HCT116 (cell line): Measurements from ENCODE around the gene CD3D. TPM values are rescaled to one million over a fixed set of nuclear protein-coding genes. Genes with fewer than 3 reads are reported as not detected.

Experiments used
- ATAC-seq: fragments of 200-7000 bp; cut with Tn5 transposase; 2 replicates; pipeline ENCODE4 v1.9.1; 2020; ENCODE audit warnings: mild to moderate bottlenecking, moderate library complexity
- BruUV-seq: library from RNA; stranded (reverse); fragments of 400-500 nt; replicated peaks from 2 replicates; lab custom pipeline; 2021; lab: Mats Ljungman, UMichigan
- CTCF ChIA-PET: fragments of 300-600 bp; sonication (Branson Sonifier 250); formaldehyde crosslinking; loops from one replicate; lab custom pipeline; 2021; ENCODE audit warnings: antibody characterized with exemption; lab: Charles Lee
- POLR2A ChIA-PET: fragments of 300-600, 350-600 bp; sonication (Branson Sonifier 250); formaldehyde crosslinking; loops from one replicate; lab custom pipeline; 2021; ENCODE audit warnings: antibody characterized with exemption; lab: Charles Lee
- RAD21 ChIA-PET, 2 experiments: fragments of 300-600 bp; sonication (Branson Sonifier 250); formaldehyde crosslinking; loops; one replicate each; lab custom pipeline; 2023; ENCODE audit warnings: low total read pairs in 2 of 2; ENCODE audit not compliant: uncharacterized antibody in 2 of 2, unreplicated experiment in 2 of 2, low non-redundant PET in 1 of 2; lab: Charles Lee
- DNase-seq: peaks from one replicate; pipeline ENCODE4 v3.0.0-alpha.2; 2010; ENCODE audit warnings: low read depth, low spot score
- H2AFZ ChIP-seq: fragments of 200-600 bp; shearing (Covaris generic), sonication (generic); 2 replicates; pipeline ENCODE4 v1.6.1; 2017; ENCODE audit warnings: low read depth, mixed run types, mixed read lengths, antibody characterized with exemption, low read length; ENCODE audit not compliant: poor library complexity, severe bottlenecking
- H3K27ac ChIP-seq: 2 replicates; pipeline ENCODE4 v1.5.1; 2012; ENCODE audit warnings: low read depth, low read length
- H3K27me3 ChIP-seq: fragments of 200-600 bp; sonication (generic); 2 replicates; pipeline ENCODE4 v1.6.1; 2016; ENCODE audit warnings: mixed run types, low read length, mixed read lengths; ENCODE audit not compliant: insufficient read depth
- H3K36me3 ChIP-seq, 2 experiments: fragments of 200-500 bp in 1 of 2; fragments of 200-600 bp in 1 of 2; sonication (Bioruptor generic) in 1 of 2; sonication (generic) in 1 of 2; 2 replicates each; pipeline versions ENCODE4 v1.5.1 to v1.6.1; 2014 to 2016; ENCODE audit warnings: low read length in 2 of 2, inconsistent platforms in 1 of 2, mixed read lengths in 1 of 2, mixed run types in 1 of 2; ENCODE audit not compliant: insufficient read depth in 2 of 2, control insufficient read depth in 1 of 2
- H3K4me1 ChIP-seq, 2 experiments: fragments of 200-600 bp in 1 of 2; sonication (generic) in 1 of 2; 2 replicates each; pipeline versions ENCODE4 v1.5.1 to v1.6.1; 2012 to 2017; ENCODE audit warnings: low read length in 2 of 2, inconsistent platforms in 1 of 2, mild to moderate bottlenecking in 1 of 2, mixed read lengths in 1 of 2, mixed run types in 1 of 2, moderate library complexity in 1 of 2; ENCODE audit not compliant: insufficient read depth in 2 of 2, control insufficient read depth in 1 of 2
- H3K4me2 ChIP-seq: fragments of 200-600 bp; sonication (generic); 2 replicates; pipeline ENCODE4 v1.6.1; 2017; ENCODE audit warnings: mixed run types, low read length, mixed read lengths
- H3K4me3 ChIP-seq, 2 experiments: fragments of 200-600 bp in 1 of 2; sonication (generic) in 1 of 2; replicated peaks in 1 of 2; 2 replicates each; pipeline ENCODE4 v1.5.1; 2011 to 2016; ENCODE audit warnings: low read length in 2 of 2, control low read depth in 1 of 2, low read depth in 1 of 2, mild to moderate bottlenecking in 1 of 2, mixed read lengths in 1 of 2, mixed run types in 1 of 2
- H3K79me2 ChIP-seq: fragments of 200-600 bp; sonication (generic); 2 replicates; pipeline ENCODE4 v1.6.1; 2017; ENCODE audit warnings: mild to moderate bottlenecking, mixed run types, low read length, moderate library complexity, mixed read lengths; ENCODE audit not compliant: insufficient read depth
- H3K9ac ChIP-seq: fragments of 200-600 bp; sonication (generic); 2 replicates; pipeline ENCODE4 v1.6.1; 2016; ENCODE audit warnings: low read length, mixed read lengths
- H3K9me2 ChIP-seq: fragments of 200-600 bp; sonication (generic), shearing (Covaris generic); 2 replicates; pipeline ENCODE4 v1.6.1; 2017; ENCODE audit warnings: mixed run types, mild to moderate bottlenecking, moderate library complexity; ENCODE audit not compliant: insufficient read depth
- H3K9me3 ChIP-seq, 2 experiments: fragments of 200-500 bp in 1 of 2; fragments of 200-600 bp in 1 of 2; sonication (Bioruptor generic) in 1 of 2; sonication (generic) in 1 of 2; 2 replicates each; pipeline ENCODE4 v1.6.1; 2014 to 2017; ENCODE audit warnings: low read length in 2 of 2, mixed read lengths in 2 of 2, inconsistent platforms in 1 of 2, low read depth in 1 of 2, mild to moderate bottlenecking in 1 of 2, mixed run types in 1 of 2, moderate library complexity in 1 of 2; ENCODE audit not compliant: control insufficient read depth in 1 of 2, insufficient read depth in 1 of 2
- H4K20me1 ChIP-seq: fragments of 200-600 bp; sonication (generic), shearing (Covaris generic); 2 replicates; pipeline ENCODE4 v1.6.1; 2017; ENCODE audit warnings: mixed run types, mild to moderate bottlenecking, moderate library complexity; ENCODE audit not compliant: insufficient read depth
- CEBPB ChIP-seq: IDR thresholded peaks from 2 replicates; pipeline ENCODE4 v1.6.1; 2012; ENCODE audit warnings: low read depth
- ELF1 ChIP-seq: IDR thresholded peaks from 2 replicates; pipeline ENCODE4 v1.6.1; 2012; ENCODE audit warnings: low read depth, borderline replicate concordance
- FOSL1 ChIP-seq: IDR thresholded peaks from 2 replicates; pipeline ENCODE4 v1.6.1; 2012; ENCODE audit warnings: low read depth
- JUND ChIP-seq: IDR thresholded peaks from 2 replicates; pipeline ENCODE4 v1.6.1; 2012
- POLR2A ChIP-seq: IDR thresholded peaks from 2 replicates; pipeline ENCODE4 v1.7.0; 2011; ENCODE audit warnings: borderline replicate concordance; ENCODE audit not compliant: insufficient read depth, insufficient read length; ENCODE audit errors: extremely low read depth
- POLR2AphosphoS5 ChIP-seq: IDR thresholded peaks from 2 replicates; pipeline ENCODE4 v1.6.1; 2011; ENCODE audit warnings: mild to moderate bottlenecking, low read depth, low read length, moderate library complexity
- RAD21 ChIP-seq: IDR thresholded peaks from 2 replicates; pipeline ENCODE4 v1.6.1; 2012; ENCODE audit warnings: low read depth, mild to moderate bottlenecking
- SIN3A ChIP-seq: IDR thresholded peaks from 2 replicates; pipeline ENCODE4 v1.6.1; 2012; ENCODE audit warnings: low read depth
- SP1 ChIP-seq: IDR thresholded peaks from 2 replicates; pipeline ENCODE4 v1.6.1; 2012; ENCODE audit warnings: low read depth
- TCF7L2 ChIP-seq: IDR thresholded peaks from 2 replicates; pipeline ENCODE4 v1.7.0; 2011; ENCODE audit warnings: borderline replicate concordance, inconsistent platforms; ENCODE audit not compliant: insufficient read depth, insufficient read length; ENCODE audit errors: extremely low read depth
- YY1 ChIP-seq: IDR thresholded peaks from 2 replicates; pipeline ENCODE4 v1.6.1; 2011; ENCODE audit warnings: low read length, low read depth, moderate library complexity, mild to moderate bottlenecking; ENCODE audit not compliant: insufficient replicate concordance; ENCODE audit errors: extremely low read depth
- ZFX ChIP-seq: fragments of 450-650 bp; IDR thresholded peaks from 2 replicates; pipeline ENCODE4 v1.6.1; 2017
- ZNF274 ChIP-seq: fragments of 200-500 bp; sonication (Bioruptor generic); IDR thresholded peaks from 2 replicates; pipeline ENCODE4 v1.6.1; 2014; ENCODE audit warnings: mild to moderate bottlenecking, low read depth, low read length, inconsistent platforms
- intact Hi-C: fragments of 100-400 bp; cut with micrococcal nuclease; formaldehyde crosslinking; loops from 2 replicates; pipeline ENCODE4 v1.10.0; 2022
- total RNA-seq: library from RNA; stranded (reverse); gene quantifications from one replicate; pipeline ENCODE4 v1.2.1, GENCODE V29; 2021; ENCODE audit not compliant: unreplicated experiment
- TF ChIP-seq, protein P1 (sequence below), 3 experiments: fragments of 200-600 bp in 1 of 3; sonication (generic) in 1 of 3; IDR thresholded peaks in 2 of 3; conservative IDR thresholded peaks in 1 of 3; 2 replicates each; pipeline ENCODE4 v1.5.1; 2012 to 2017; ENCODE audit warnings: low read depth in 2 of 3, low read length in 2 of 3, antibody characterized with exemption in 1 of 3, borderline replicate concordance in 1 of 3, control low read depth in 1 of 3, mild to moderate bottlenecking in 1 of 3, mixed read lengths in 1 of 3, mixed run types in 1 of 3, moderate library complexity in 1 of 3; ENCODE audit not compliant: insufficient read depth in 1 of 3
- TF ChIP-seq, protein P2 (sequence below): IDR thresholded peaks from 2 replicates; pipeline ENCODE4 v1.6.1; 2011; ENCODE audit warnings: mild to moderate bottlenecking, low read length, moderate library complexity; ENCODE audit not compliant: insufficient replicate concordance; ENCODE audit errors: extremely low read depth

Gene CD3D
- total RNA-seq, 1 experiment from 2014 or later, result 1.0 TPM

DNA sequence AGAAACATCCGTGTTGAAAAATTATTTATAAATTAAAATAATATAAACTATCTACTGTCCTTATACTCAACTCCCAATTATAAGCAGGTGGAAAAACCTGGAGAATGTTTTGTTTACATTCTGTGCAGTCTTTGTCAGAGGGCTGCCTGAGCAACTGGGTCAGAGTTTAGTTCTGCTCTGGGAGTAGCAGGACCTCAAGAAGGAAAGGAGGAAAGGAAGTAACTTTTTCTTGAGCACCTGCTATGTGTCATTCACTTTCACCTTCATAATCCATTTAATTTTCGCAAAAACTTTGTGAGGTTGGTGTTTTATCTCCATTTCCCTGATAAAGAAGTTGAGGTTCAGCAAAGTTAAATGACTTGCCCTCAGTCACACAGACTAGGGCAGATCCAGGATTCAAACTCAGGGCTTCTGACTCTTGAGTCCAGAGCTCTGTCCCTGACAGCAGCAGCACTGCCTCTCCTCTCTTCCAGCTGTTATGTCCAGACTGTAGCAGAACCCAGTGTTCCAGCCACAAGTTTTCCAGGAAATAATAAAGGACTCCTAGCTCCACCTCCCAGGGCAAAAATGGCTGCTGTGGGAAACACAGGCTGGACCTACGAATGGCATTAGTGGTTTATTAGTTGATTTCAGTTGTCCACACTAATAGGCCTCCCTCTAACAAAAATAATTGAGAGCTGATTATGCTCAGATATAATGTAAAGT lies 31.6 kb downstream of the CD3D start (continued):
- TF ChIP-seq, protein P1, sequence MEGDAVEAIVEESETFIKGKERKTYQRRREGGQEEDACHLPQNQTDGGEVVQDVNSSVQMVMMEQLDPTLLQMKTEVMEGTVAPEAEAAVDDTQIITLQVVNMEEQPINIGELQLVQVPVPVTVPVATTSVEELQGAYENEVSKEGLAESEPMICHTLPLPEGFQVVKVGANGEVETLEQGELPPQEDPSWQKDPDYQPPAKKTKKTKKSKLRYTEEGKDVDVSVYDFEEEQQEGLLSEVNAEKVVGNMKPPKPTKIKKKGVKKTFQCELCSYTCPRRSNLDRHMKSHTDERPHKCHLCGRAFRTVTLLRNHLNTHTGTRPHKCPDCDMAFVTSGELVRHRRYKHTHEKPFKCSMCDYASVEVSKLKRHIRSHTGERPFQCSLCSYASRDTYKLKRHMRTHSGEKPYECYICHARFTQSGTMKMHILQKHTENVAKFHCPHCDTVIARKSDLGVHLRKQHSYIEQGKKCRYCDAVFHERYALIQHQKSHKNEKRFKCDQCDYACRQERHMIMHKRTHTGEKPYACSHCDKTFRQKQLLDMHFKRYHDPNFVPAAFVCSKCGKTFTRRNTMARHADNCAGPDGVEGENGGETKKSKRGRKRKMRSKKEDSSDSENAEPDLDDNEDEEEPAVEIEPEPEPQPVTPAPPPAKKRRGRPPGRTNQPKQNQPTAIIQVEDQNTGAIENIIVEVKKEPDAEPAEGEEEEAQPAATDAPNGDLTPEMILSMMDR (IDR thresholded peaks at IDR 0.05 in 2 of 3, conservative IDR thresholded peaks at IDR 0.05 in 1 of 3; ENCODE audit: borderline replicate concordance in 1 of 3, insufficient read depth in 1 of 3, low read depth in 2 of 3, low read length in 2 of 3), result no peak

DNA sequence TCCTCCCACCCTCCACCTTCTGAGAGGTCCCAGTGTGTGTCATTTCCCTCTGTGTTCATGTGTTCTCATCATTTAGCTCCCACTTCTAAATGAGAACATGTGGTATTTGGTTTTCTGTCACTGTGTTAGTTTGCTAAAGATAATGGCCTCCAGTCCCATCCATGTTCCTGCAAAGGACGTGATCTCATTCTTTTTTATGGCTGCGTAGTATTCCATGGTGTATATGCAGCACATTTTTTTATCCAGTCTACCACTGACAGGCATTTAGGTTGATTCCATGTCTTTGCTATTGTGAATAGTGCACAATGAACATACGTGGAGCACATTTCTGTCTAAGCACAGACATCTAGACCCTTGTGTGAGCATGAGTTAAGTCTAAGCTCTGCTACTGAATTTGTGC lies 32.2 kb downstream of the CD3D start:
- Histone ChIP-seq H3K4me1 (no peaks in the 10 kb centered on the region), H3K9me3 (no peaks in the 10 kb centered on the region), H3K9ac (no peak overlapping the region), H2AFZ (no peak overlapping the region), H3K36me3 (no peaks in the 10 kb centered on the region), H4K20me1 (no peaks in the 10 kb centered on the region), H3K4me3 (no peak overlapping the region), H3K9me2 (no peaks in the 10 kb centered on the region), H3K27ac (no peak overlapping the region), H3K79me2 (no peaks in the 10 kb centered on the region), H3K4me2 (no peak overlapping the region), H3K27me3 (no peaks in the 10 kb centered on the region)
- intact Hi-C loops, result no loop called here
- no peak for ATAC-seq
- no peak for DNase-seq
- ChIA-PET CTCF (no interaction called here), RAD21 (no interaction called here), POLR2A (no interaction called here)
- no peak for TF ChIP-seq JUND
- TF ChIP-seq POLR2A, result no peak
- TF ChIP-seq, protein P2, sequence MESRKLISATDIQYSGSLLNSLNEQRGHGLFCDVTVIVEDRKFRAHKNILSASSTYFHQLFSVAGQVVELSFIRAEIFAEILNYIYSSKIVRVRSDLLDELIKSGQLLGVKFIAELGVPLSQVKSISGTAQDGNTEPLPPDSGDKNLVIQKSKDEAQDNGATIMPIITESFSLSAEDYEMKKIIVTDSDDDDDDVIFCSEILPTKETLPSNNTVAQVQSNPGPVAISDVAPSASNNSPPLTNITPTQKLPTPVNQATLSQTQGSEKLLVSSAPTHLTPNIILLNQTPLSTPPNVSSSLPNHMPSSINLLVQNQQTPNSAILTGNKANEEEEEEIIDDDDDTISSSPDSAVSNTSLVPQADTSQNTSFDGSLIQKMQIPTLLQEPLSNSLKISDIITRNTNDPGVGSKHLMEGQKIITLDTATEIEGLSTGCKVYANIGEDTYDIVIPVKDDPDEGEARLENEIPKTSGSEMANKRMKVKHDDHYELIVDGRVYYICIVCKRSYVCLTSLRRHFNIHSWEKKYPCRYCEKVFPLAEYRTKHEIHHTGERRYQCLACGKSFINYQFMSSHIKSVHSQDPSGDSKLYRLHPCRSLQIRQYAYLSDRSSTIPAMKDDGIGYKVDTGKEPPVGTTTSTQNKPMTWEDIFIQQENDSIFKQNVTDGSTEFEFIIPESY, result no peak
- TF ChIP-seq, protein P1 (IDR thresholded peaks at IDR 0.05 in 2 of 3, conservative IDR thresholded peaks at IDR 0.05 in 1 of 3; ENCODE audit: borderline replicate concordance in 1 of 3, insufficient read depth in 1 of 3, low read depth in 2 of 3, low read length in 2 of 3), result no peak
- TF ChIP-seq CEBPB, result no peak
- TF ChIP-seq ZNF274, result no peak
- TF ChIP-seq TCF7L2, result no peak
- TF ChIP-seq POLR2AphosphoS5, result no peak
- no peak for TF ChIP-seq SP1
- no peak for TF ChIP-seq YY1
- no peak for TF ChIP-seq RAD21
- no peak for TF ChIP-seq ELF1
- no peak for TF ChIP-seq ZFX
- no peak for TF ChIP-seq FOSL1
- no peak for TF ChIP-seq SIN3A
- BruUV-seq, result no TSS peak
